Colonic mucosa (tissue), 4 donors: ENCODE results near the gene SUOX. TPM values are rescaled to one million over a fixed set of nuclear protein-coding genes. Genes with fewer than 3 reads are reported as not detected.

Source experiments
- DNase-seq: peaks from one replicate; pipeline ENCODE4 v3.0.0-alpha.2; 2020
- H3K27ac ChIP-seq: fragments of 200-600 bp; one replicate; pipeline ENCODE4 v1.8.0; 2021
- H3K27me3 ChIP-seq: fragments of 200-600 bp; one replicate; pipeline ENCODE4 v1.8.0; 2021
- H3K36me3 ChIP-seq: fragments of 200-600 bp; one replicate; pipeline ENCODE4 v1.8.0; 2021
- H3K4me1 ChIP-seq: fragments of 200-600 bp; one replicate; pipeline ENCODE4 v1.8.0; 2021; ENCODE audit warnings: mild to moderate bottlenecking
- H3K4me3 ChIP-seq: fragments of 200-600 bp; one replicate; pipeline ENCODE4 v1.8.0; 2021
- H3K9ac ChIP-seq, 2 donors: one replicate each; pipeline ENCODE4 v1.7.0; 2013; ENCODE audit warnings: control low read depth in 2 of 2, low read depth in 2 of 2, low read length in 2 of 2
- H3K9me3 ChIP-seq: fragments of 200-600 bp; one replicate; pipeline ENCODE4 v1.8.0; 2021
- intact Hi-C: fragments of 100-400 bp; cut with DNase I; formaldehyde crosslinking; loops from one replicate; pipeline ENCODE4 v1.14.1; 2022
- total RNA-seq, 2 donors: library from RNA; stranded (reverse); fragmentation: NEBNext Ultra II Directional in 1 of 2; extraction: Animal tissue kit (Norgen Biotek cat#: 25700) in 1 of 2; gene quantifications; one replicate each; pipeline ENCODE4 v1.2.1, GENCODE V29; 2021
- TF ChIP-seq, protein P1 (sequence below): fragments of 200-600 bp; IDR thresholded peaks from one replicate; pipeline ENCODE4 v1.8.0; 2022; ENCODE audit warnings: antibody characterized with exemption, mild to moderate bottlenecking
- donor health status: healthy.
- donor health status: DM: no; HTN: no; CAD: no.
- donor health status: DM: no; HTN: no; CAD: no.

Gene SUOX
- total RNA-seq, 2 donors from 2014 or later = 25.8 to 35.8 TPM

DNA sequence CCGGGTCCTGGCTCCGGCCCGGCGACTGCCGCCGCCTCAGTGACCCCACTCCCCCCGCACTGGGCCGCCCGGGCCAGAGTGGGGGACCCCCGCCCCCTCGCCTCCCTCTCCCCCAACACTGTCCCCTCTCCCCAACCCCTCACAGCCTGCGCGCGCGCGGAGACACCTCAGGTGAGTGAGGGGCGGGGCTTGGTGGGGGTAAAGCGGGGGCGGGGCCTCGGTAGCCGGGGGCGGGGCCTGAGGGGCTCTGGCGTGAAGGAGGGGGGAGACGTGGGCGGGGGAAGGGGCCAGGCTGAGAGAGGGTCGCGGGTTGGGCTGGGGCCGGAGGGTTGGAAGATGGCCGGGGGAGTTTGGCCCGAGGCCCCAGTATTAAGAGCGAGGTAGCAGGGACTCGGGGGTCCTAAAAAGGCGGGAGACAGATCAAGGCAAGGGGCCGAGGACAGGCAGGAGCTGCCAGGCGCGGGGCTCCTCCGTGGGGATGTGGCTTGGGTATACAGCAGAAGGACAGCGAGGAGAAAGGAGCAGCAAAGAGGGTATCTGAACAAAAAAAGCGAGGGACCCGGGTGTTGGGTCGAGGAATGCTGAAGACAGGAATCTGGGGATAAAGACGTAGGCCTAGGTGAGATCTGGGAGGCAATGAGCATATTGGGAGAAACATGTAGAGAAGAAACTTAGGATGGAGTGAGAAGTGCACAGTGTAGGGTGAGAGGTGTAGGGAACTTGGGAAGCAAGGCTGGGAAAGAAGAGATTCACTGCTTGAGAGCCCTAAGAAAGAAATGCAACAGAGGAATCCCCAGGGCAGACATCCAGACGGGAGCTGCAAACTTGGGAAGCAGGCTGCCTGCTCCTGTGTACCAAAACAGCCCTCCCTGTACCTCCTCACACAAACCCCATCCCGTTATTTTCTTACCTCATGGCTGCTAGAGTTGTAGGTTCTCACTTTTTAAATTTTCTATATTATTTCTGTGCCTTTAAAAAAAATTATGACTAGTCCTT lies 10.8 kb downstream of the SUOX start:
- H3K4me1 ChIP-seq = peaks cover 2% of the 10 kb centered on the region
- TF ChIP-seq, protein P1, sequence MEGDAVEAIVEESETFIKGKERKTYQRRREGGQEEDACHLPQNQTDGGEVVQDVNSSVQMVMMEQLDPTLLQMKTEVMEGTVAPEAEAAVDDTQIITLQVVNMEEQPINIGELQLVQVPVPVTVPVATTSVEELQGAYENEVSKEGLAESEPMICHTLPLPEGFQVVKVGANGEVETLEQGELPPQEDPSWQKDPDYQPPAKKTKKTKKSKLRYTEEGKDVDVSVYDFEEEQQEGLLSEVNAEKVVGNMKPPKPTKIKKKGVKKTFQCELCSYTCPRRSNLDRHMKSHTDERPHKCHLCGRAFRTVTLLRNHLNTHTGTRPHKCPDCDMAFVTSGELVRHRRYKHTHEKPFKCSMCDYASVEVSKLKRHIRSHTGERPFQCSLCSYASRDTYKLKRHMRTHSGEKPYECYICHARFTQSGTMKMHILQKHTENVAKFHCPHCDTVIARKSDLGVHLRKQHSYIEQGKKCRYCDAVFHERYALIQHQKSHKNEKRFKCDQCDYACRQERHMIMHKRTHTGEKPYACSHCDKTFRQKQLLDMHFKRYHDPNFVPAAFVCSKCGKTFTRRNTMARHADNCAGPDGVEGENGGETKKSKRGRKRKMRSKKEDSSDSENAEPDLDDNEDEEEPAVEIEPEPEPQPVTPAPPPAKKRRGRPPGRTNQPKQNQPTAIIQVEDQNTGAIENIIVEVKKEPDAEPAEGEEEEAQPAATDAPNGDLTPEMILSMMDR = no peak
- intact Hi-C loops = no loop called here
- no peaks in the 10 kb centered on the region for H3K27me3 ChIP-seq
- DNase-seq = peak; percentile 80
- H3K4me3 ChIP-seq = peak overlapping the region; percentile 69
- no peaks in the 10 kb centered on the region for H3K36me3 ChIP-seq
- H3K9ac ChIP-seq = peak overlapping the region; percentile 62 to 88
- H3K9me3 ChIP-seq = no peaks in the 10 kb centered on the region
- peak overlapping the region; percentile 87 for H3K27ac ChIP-seq

DNA sequence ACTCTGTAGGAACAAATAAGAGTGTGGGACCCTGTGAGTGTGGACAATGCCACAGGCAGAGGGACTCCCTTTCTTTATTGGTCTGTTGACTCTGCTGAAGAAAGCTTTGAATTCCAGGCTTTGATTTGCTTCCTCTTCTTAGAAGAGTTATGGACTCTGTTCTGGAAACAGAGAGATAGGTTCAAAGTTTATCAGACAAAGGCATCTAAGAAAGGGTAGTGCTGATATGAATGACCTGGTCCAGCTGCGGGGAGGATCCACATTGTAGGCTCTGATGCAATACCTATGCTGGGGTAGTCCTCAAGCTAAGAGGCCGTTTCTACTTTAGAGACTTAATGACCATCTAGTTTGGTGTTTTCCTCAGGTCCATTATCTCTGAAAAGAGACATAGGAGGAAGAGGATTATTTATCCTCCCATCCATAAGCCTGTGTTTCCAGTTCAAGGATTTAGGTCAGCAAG lies 13.1 kb downstream of the SUOX start:
- Histone ChIP-seq H3K27ac (no peak overlapping the region), H3K9me3 (no peaks in the 10 kb centered on the region), H3K36me3 (no peaks in the 10 kb centered on the region), H3K4me3 (no peak overlapping the region), H3K9ac (no peak overlapping the region), H3K27me3 (no peaks in the 10 kb centered on the region), H3K4me1 (peaks cover 12% of the 10 kb centered on the region)
- no peak for DNase-seq
- TF ChIP-seq, protein P1 = no peak
- intact Hi-C loops = no loop called here

- no peaks in the 10 kb centered on the region for H3K9me3 ChIP-seq
- TF ChIP-seq, protein P1 = no peak
- intact Hi-C loops = no loop called here
- H3K4me3 ChIP-seq = no peak overlapping the region
- H3K4me1 ChIP-seq = peaks cover 12% of the 10 kb centered on the region
- DNase-seq = no peak
- no peak overlapping the region for H3K27ac ChIP-seq
- H3K36me3 ChIP-seq = no peaks in the 10 kb centered on the region
- H3K27me3 ChIP-seq = no peaks in the 10 kb centered on the region
- H3K9ac ChIP-seq = no peak overlapping the region
Observed at GRCh38 chr12:56011509-56012090, 14.5 kb downstream of the SUOX start.

- no peak overlapping the region for H3K9ac ChIP-seq
- intact Hi-C loops = no loop called here
- TF ChIP-seq, protein P1 = no peak
- H3K27me3 ChIP-seq = no peaks in the 10 kb centered on the region
- H3K27ac ChIP-seq = no peak overlapping the region
- no peaks in the 10 kb centered on the region for H3K36me3 ChIP-seq
- H3K4me1 ChIP-seq = peaks cover 12% of the 10 kb centered on the region
- H3K4me3 ChIP-seq = no peak overlapping the region
- no peaks in the 10 kb centered on the region for H3K9me3 ChIP-seq
- peak; percentile 41 for DNase-seq
Observed at GRCh38 chr12:56013482-56013881, 16.4 kb downstream of the SUOX start.

DNA sequence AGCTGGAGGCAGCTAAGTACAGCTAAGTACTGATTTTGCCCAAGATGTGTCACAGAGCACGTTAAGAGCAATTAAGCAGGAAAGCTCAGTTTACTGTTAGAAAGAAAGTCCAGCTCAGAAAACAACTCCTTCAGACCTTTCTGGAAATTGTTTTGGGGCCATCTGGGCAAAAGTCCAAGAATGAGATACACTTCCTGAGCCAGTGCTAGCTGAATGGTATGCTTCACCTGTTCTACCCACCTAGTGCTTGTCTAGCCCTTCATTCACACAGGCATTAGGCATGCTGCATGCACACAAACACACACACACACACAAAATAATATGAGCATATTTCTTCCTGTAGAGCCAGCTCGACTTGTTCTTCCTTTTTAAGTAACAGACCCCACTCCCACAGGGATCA lies 17.1 kb downstream of the SUOX start:
- peak; percentile 48 for DNase-seq
- Histone ChIP-seq H3K9me3 (no peaks in the 10 kb centered on the region), H3K9ac (no peak overlapping the region), H3K27ac (no peak overlapping the region), H3K36me3 (no peaks in the 10 kb centered on the region), H3K27me3 (no peaks in the 10 kb centered on the region), H3K4me3 (no peak overlapping the region), H3K4me1 (peaks cover 12% of the 10 kb centered on the region)
- intact Hi-C loops = no loop called here
- TF ChIP-seq, protein P1 = no peak
